HEK293 (cell line): ENCODE measurements around the gene KCNG3.
A peak's percentile ranks its signal among the peaks of the same experiment; 100 is the strongest.

Experiments used
- CTCF ChIA-PET: fragments of 350-600 bp; formaldehyde crosslinking; extraction: SDS; loops from one replicate; lab custom pipeline; 2021; ENCODE audit warnings: antibody characterized with exemption; lab: Yijun Ruan, JAX
- POLR2A ChIA-PET: fragments of 300-600 bp; formaldehyde crosslinking; extraction: SDS; loops from one replicate; lab custom pipeline; 2020; ENCODE audit warnings: antibody characterized with exemption, inconsistent platforms; lab: Yijun Ruan, JAX
- H3K27ac ChIP-seq: fragments of 200-500 bp; sonication (Bioruptor generic); 2 replicates; pipeline ENCODE4 v1.5.1; 2014; ENCODE audit warnings: low read depth, low read length, control low read depth, inconsistent platforms; ENCODE audit errors: extremely low read depth
- H3K36me3 ChIP-seq, 2 experiments: fragments of 200-500 bp in 1 of 2; sonication (Bioruptor generic) in 1 of 2; 1 replicate in 1 of 2; 2 replicates in 1 of 2; pipeline ENCODE4 v1.5.1; 2014 to 2017; ENCODE audit warnings: inconsistent platforms in 2 of 2, low read length in 2 of 2; ENCODE audit not compliant: control insufficient read depth in 2 of 2, insufficient read depth in 1 of 2
- H3K4me1 ChIP-seq: fragments of 200-500 bp; sonication (Bioruptor generic); 2 replicates; pipeline ENCODE4 v1.5.1; 2014; ENCODE audit warnings: mild to moderate bottlenecking, low read length, inconsistent platforms; ENCODE audit not compliant: control insufficient read depth, insufficient read depth
- H3K4me3 ChIP-seq: 2 replicates; pipeline ENCODE4 v1.5.1; 2011; ENCODE audit warnings: low read depth, mild to moderate bottlenecking, control low read depth, low read length, moderate library complexity
- H3K9me3 ChIP-seq: fragments of 200-500 bp; sonication (Bioruptor generic); 2 replicates; pipeline ENCODE4 v1.5.1; 2014; ENCODE audit warnings: low read depth, low read length, inconsistent platforms; ENCODE audit not compliant: control insufficient read depth, insufficient read depth
- GLIS2 ChIP-seq: fragments of 450-650 bp; formaldehyde crosslinking; IDR thresholded peaks from 2 replicates; pipeline ENCODE4 v1.5.1; 2016; ENCODE audit warnings: missing biosample characterization, missing genetic modification characterization
- SETDB1 ChIP-seq: IDR thresholded peaks from one replicate; pipeline ENCODE4 v1.6.1; 2017; ENCODE audit warnings: mild to moderate bottlenecking, low read length, moderate library complexity, mixed read lengths; ENCODE audit not compliant: insufficient read length
- SP7 ChIP-seq: fragments of 450-650 bp; formaldehyde crosslinking; IDR thresholded peaks from 2 replicates; pipeline ENCODE4 v1.5.1; 2016; ENCODE audit warnings: missing biosample characterization, missing genetic modification characterization
- TCF7L2 ChIP-seq: IDR thresholded peaks from 2 replicates; pipeline ENCODE4 v1.6.1; 2011; ENCODE audit warnings: low read depth, mild to moderate bottlenecking, inconsistent platforms, low read length, moderate library complexity, borderline replicate concordance
- TSHZ1 ChIP-seq: fragments of 450-650 bp; formaldehyde crosslinking; IDR thresholded peaks from 2 replicates; pipeline ENCODE4 v1.5.1; 2016; ENCODE audit warnings: missing biosample characterization, missing genetic modification characterization, borderline replicate concordance
- ZBTB17 ChIP-seq: fragments of 450-650 bp; formaldehyde crosslinking; IDR thresholded peaks from 2 replicates; pipeline ENCODE4 v1.5.1; 2016; ENCODE audit warnings: missing biosample characterization, missing genetic modification characterization
- ZNF169 ChIP-seq: fragments of 450-650 bp; formaldehyde crosslinking; IDR thresholded peaks from 2 replicates; pipeline ENCODE4 v1.5.1; 2016; ENCODE audit warnings: missing biosample characterization, missing genetic modification characterization
- ZNF280D ChIP-seq: fragments of 450-650 bp; formaldehyde crosslinking; IDR thresholded peaks from 2 replicates; pipeline ENCODE4 v1.5.1; 2016; ENCODE audit warnings: missing biosample characterization, missing genetic modification characterization
- ZNF292 ChIP-seq: fragments of 450-650 bp; formaldehyde crosslinking; IDR thresholded peaks from 2 replicates; pipeline ENCODE4 v1.5.1; 2016; ENCODE audit warnings: low read depth, missing biosample characterization, missing genetic modification characterization, borderline replicate concordance
- ZNF48 ChIP-seq: fragments of 450-650 bp; formaldehyde crosslinking; IDR thresholded peaks from 2 replicates; pipeline ENCODE4 v1.5.1; 2016; ENCODE audit warnings: missing biosample characterization, missing genetic modification characterization
- ZNF501 ChIP-seq: fragments of 450-650 bp; formaldehyde crosslinking; IDR thresholded peaks from 2 replicates; pipeline ENCODE4 v1.5.1; 2016; ENCODE audit warnings: missing biosample characterization, missing genetic modification characterization
- ZNF510 ChIP-seq: fragments of 450-650 bp; formaldehyde crosslinking; IDR thresholded peaks from 2 replicates; pipeline ENCODE4 v1.5.1; 2018; ENCODE audit warnings: mild to moderate bottlenecking, missing genetic modification characterization, missing biosample characterization; ENCODE audit not compliant: insufficient replicate concordance
- ZNF544 ChIP-seq: fragments of 450-650 bp; formaldehyde crosslinking; IDR thresholded peaks from 2 replicates; pipeline ENCODE4 v1.5.0; 2017; ENCODE audit warnings: missing biosample characterization, missing genetic modification characterization
- ZNF558 ChIP-seq: fragments of 450-650 bp; formaldehyde crosslinking; IDR thresholded peaks from 2 replicates; pipeline ENCODE4 v1.5.1; 2016; ENCODE audit warnings: missing biosample characterization, missing genetic modification characterization
- ZNF580 ChIP-seq: fragments of 450-650 bp; formaldehyde crosslinking; IDR thresholded peaks from 2 replicates; pipeline ENCODE4 v1.5.1; 2016; ENCODE audit warnings: missing biosample characterization, missing genetic modification characterization
- ZNF654 ChIP-seq: fragments of 450-650 bp; formaldehyde crosslinking; IDR thresholded peaks from 2 replicates; pipeline ENCODE4 v1.5.1; 2016; ENCODE audit warnings: low read depth, missing biosample characterization, missing genetic modification characterization
- ZNF664 ChIP-seq: fragments of 450-650 bp; formaldehyde crosslinking; IDR thresholded peaks from 2 replicates; pipeline ENCODE4 v1.5.1; 2016; ENCODE audit warnings: missing biosample characterization, missing genetic modification characterization
- ZNF791 ChIP-seq: fragments of 450-650 bp; formaldehyde crosslinking; IDR thresholded peaks from 2 replicates; pipeline ENCODE4 v1.5.1; 2016; ENCODE audit warnings: missing biosample characterization, missing genetic modification characterization

Gene KCNG3

GRCh38 chr2:42421601-42422239 is 72.1 kb downstream of the KCNG3 start (continued):
- no peak for TF ChIP-seq ZNF169
- TF ChIP-seq ZNF654 (tag by site-specific recombination), result peak; percentile 4; the same call in 1 of the 2 replicates

- POLR2A ChIA-PET, result no interaction called here
- Histone ChIP-seq H3K4me1 (peaks cover 26% of the 10 kb centered on the region), H3K9me3 (no peaks in the 10 kb centered on the region), H3K36me3 (no peaks in the 10 kb centered on the region; a peak in 1 of 3 replicates), H3K27ac (no peak overlapping the region), H3K4me3 (no peak overlapping the region)
- CTCF ChIA-PET, result no interaction called here
- TF ChIP-seq ZNF580 (tag by site-specific recombination), result no peak
- TF ChIP-seq ZBTB17 (tag by site-specific recombination), result 0 out of 2 replicates have a peak, but pooled peaks have one; percentile 7
Measured at GRCh38 chr2:42421157-42421485, 72.7 kb downstream of the KCNG3 start.

GRCh38 chr2:42414648-42415047 is 79.1 kb downstream of the KCNG3 start:
- no peaks in the 10 kb centered on the region for H3K9me3 ChIP-seq
- no peak overlapping the region for H3K27ac ChIP-seq
- no peaks in the 10 kb centered on the region for H3K4me1 ChIP-seq
- ChIA-PET POLR2A (no interaction called here), CTCF (interaction anchor here (0.9 kb wide), 1 partner anchor 53 kb away, joined by 3 read pairs; no protein-coding TSS in a partner anchor)
- H3K4me3 ChIP-seq, result no peak overlapping the region
- TF ChIP-seq ZNF544 (tag by site-specific recombination) (no peak), TCF7L2 (no peak), ZNF292 (no peak)
- H3K36me3 ChIP-seq, result peaks cover 0 to 3% of the 10 kb centered on the region in 2 experiments; a peak in 2 of 3 replicates

- CTCF ChIA-PET, result no interaction called here
- no peaks in the 10 kb centered on the region for H3K9me3 ChIP-seq
- POLR2A ChIA-PET, result no interaction called here
Measured at GRCh38 chr2:42414158-42414557, 79.6 kb downstream of the KCNG3 start.

GRCh38 chr2:42410742-42411514 is 82.9 kb downstream of the KCNG3 start:
- Histone ChIP-seq H3K4me3 (no peak overlapping the region), H3K9me3 (no peaks in the 10 kb centered on the region), H3K4me1 (no peaks in the 10 kb centered on the region), H3K36me3 (peaks cover 0 to 9% of the 10 kb centered on the region in 2 experiments; a peak in 2 of 3 replicates), H3K27ac (no peak overlapping the region)
- ChIA-PET POLR2A (no interaction called here), CTCF (interaction anchor here (0.7 kb wide), 1 partner anchor 8 kb away, joined by 3 read pairs; no protein-coding TSS in a partner anchor)
- TF ChIP-seq ZNF664 (tag by site-specific recombination) (no peak), TSHZ1 (no peak), GLIS2 (tag by site-specific recombination) (no peak), ZNF558 (tag by site-specific recombination) (no peak), ZNF510 (tag by site-specific recombination) (no peak), SP7 (tag by site-specific recombination) (no peak), ZNF791 (tag by site-specific recombination) (no peak), ZNF48 (no peak), ZNF280D (tag by site-specific recombination) (no peak)

More at GRCh38 chr2:42414158-42414557, 79.6 kb downstream of the KCNG3 start:
- no peak overlapping the region for H3K27ac ChIP-seq
- TF ChIP-seq ZNF501 (tag by site-specific recombination) (no peak), SETDB1 (peak; percentile 64)
- no peak overlapping the region for H3K4me3 ChIP-seq
- no peaks in the 10 kb centered on the region for H3K4me1 ChIP-seq
- peaks cover 0 to 3% of the 10 kb centered on the region in 2 experiments; a peak in 2 of 3 replicates for H3K36me3 ChIP-seq
